Endothelial cell of umbilical vein (primary cell): ENCODE data around the gene UNC5B. TPM values are rescaled to one million over a fixed set of nuclear protein-coding genes. Genes with fewer than 3 reads are reported as not detected.

Experiments
- BruUV-seq: library from RNA; stranded (reverse); fragments of 400-500 nt; replicated peaks from 2 replicates; lab custom pipeline; 2021; lab: Mats Ljungman, UMichigan
- CTCF ChIA-PET: fragments of 300-600, 350-600 bp; sonication (Branson Sonifier 250); formaldehyde crosslinking; loops from one replicate; lab custom pipeline; 2021; ENCODE audit warnings: antibody characterized with exemption, inconsistent platforms; lab: Charles Lee
- POLR2A ChIA-PET: fragments of 300-600, 350-600 bp; sonication (Branson Sonifier 250); formaldehyde crosslinking; loops from one replicate; lab custom pipeline; 2021; ENCODE audit warnings: antibody characterized with exemption, inconsistent platforms; lab: Charles Lee
- DNase-seq: peaks from one replicate; pipeline ENCODE4 v3.0.0-alpha.2; 2011; ENCODE audit warnings: low read depth, low spot score
- FAIRE-seq: peaks from 2 replicates; lab custom pipeline; 2011; peaks lifted over from hg19 to GRCh38; lab: Jason Lieb, UNC
- H2AFZ ChIP-seq: 2 replicates; pipeline ENCODE4 v1.6.0; 2012; ENCODE audit warnings: low read depth, low read length, control low read depth, inconsistent platforms
- H3K27ac ChIP-seq: 2 replicates; pipeline ENCODE4 v1.5.1; 2011; ENCODE audit warnings: low read depth, mild to moderate bottlenecking, control low read depth, low read length, moderate library complexity; ENCODE audit not compliant: insufficient read depth
- H3K27me3 ChIP-seq, 2 experiments: 2 replicates each; pipeline versions ENCODE4 v1.6.0 to v1.6.1; 2011; ENCODE audit warnings: low read length in 2 of 2, mixed read lengths in 1 of 2; ENCODE audit not compliant: control insufficient read depth in 2 of 2, insufficient read depth in 2 of 2
- H3K36me3 ChIP-seq, 2 experiments: 2 replicates in 1 of 2; 3 replicates in 1 of 2; pipeline ENCODE4 v1.5.1; 2011; ENCODE audit warnings: low read length in 2 of 2, mild to moderate bottlenecking in 1 of 2, moderate library complexity in 1 of 2; ENCODE audit not compliant: control insufficient read depth in 2 of 2, insufficient read depth in 2 of 2; ENCODE audit errors: extremely low read depth in 1 of 2
- H3K4me1 ChIP-seq: 3 replicates; pipeline ENCODE4 v1.5.1; 2011; ENCODE audit warnings: mild to moderate bottlenecking, low read length; ENCODE audit not compliant: control insufficient read depth, insufficient read depth; ENCODE audit errors: extremely low read depth
- H3K4me2 ChIP-seq: 2 replicates; pipeline ENCODE4 v1.6.1; 2011; ENCODE audit warnings: low read length, control low read depth, mixed read lengths; ENCODE audit not compliant: insufficient read depth
- H3K4me3 ChIP-seq, 3 experiments: fragments of 200-600 bp in 1 of 3; sonication (generic), shearing (Covaris generic) in 1 of 3; replicated peaks in 1 of 3; 2 replicates each; pipeline ENCODE4 v1.5.1; 2011 to 2016; ENCODE audit warnings: control low read depth in 3 of 3, low read length in 3 of 3, mild to moderate bottlenecking in 2 of 3, inconsistent platforms in 1 of 3, low read depth in 1 of 3, moderate library complexity in 1 of 3; ENCODE audit not compliant: insufficient read depth in 1 of 3
- H3K79me2 ChIP-seq: 2 replicates; pipeline ENCODE4 v1.6.0; 2012; ENCODE audit warnings: low read length, inconsistent platforms; ENCODE audit not compliant: control insufficient read depth, insufficient read depth
- H3K9ac ChIP-seq: replicated peaks from 2 replicates; pipeline ENCODE3; 2011; ENCODE audit warnings: low read length, control low read depth; ENCODE audit not compliant: insufficient read depth; ENCODE audit errors: extremely low read depth
- H3K9me1 ChIP-seq: replicated peaks from 3 replicates; pipeline ENCODE4 v1.6.0; 2011; ENCODE audit warnings: mild to moderate bottlenecking, low read length; ENCODE audit not compliant: control insufficient read depth, insufficient read depth; ENCODE audit errors: extremely low read depth
- H3K9me3 ChIP-seq: replicated peaks from 2 replicates; pipeline ENCODE4 v1.5.1; 2012; ENCODE audit warnings: low read length, inconsistent platforms; ENCODE audit not compliant: control insufficient read depth, insufficient read depth
- H4K20me1 ChIP-seq: replicated peaks from 2 replicates; pipeline ENCODE3; 2011; ENCODE audit warnings: mild to moderate bottlenecking, low read length; ENCODE audit not compliant: control insufficient read depth, insufficient read depth; ENCODE audit errors: extremely low read depth
- CTCF ChIP-seq, 2 donors: IDR thresholded peaks; 1 replicate in 1 of 2; 2 replicates in 1 of 2; pipeline ENCODE4 v1.5.1; 2011; ENCODE audit warnings: low read length in 2 of 2, mild to moderate bottlenecking in 2 of 2, moderate library complexity in 2 of 2, control low read depth in 1 of 2, inconsistent platforms in 1 of 2, low read depth in 1 of 2; ENCODE audit not compliant: insufficient read depth in 1 of 2; ENCODE audit errors: extremely low read depth in 1 of 2
- EZH2 ChIP-seq: IDR thresholded peaks from 2 replicates; pipeline ENCODE4 v1.6.1; 2012; ENCODE audit warnings: borderline replicate concordance, low read depth, mild to moderate bottlenecking, moderate library complexity, low read length, inconsistent platforms; ENCODE audit not compliant: severe bottlenecking
- FOS ChIP-seq: IDR thresholded peaks from 2 replicates; pipeline ENCODE4 v1.6.1; 2011; ENCODE audit warnings: mild to moderate bottlenecking, low read length, moderate library complexity, borderline replicate concordance; ENCODE audit not compliant: insufficient read depth
- GATA2 ChIP-seq: IDR thresholded peaks from 2 replicates; pipeline ENCODE4 v1.7.0; 2011; ENCODE audit warnings: low read depth, mild to moderate bottlenecking, moderate library complexity, mixed read lengths, low read length; ENCODE audit not compliant: insufficient read length, insufficient read depth
- JUN ChIP-seq: IDR thresholded peaks from 2 replicates; pipeline ENCODE4 v1.6.1; 2011; ENCODE audit warnings: borderline replicate concordance, low read depth; ENCODE audit not compliant: insufficient read length, insufficient read depth
- MYC ChIP-seq: IDR thresholded peaks from one replicate; pipeline ENCODE4 v1.6.1; 2011; ENCODE audit warnings: mild to moderate bottlenecking, low read depth, low read length
- POLR2A ChIP-seq: IDR thresholded peaks from 2 replicates; pipeline ENCODE4 v1.6.1; 2012; ENCODE audit warnings: low read depth, mild to moderate bottlenecking, control low read depth, low read length
- POLR2AphosphoS5 ChIP-seq: IDR thresholded peaks from 2 replicates; pipeline ENCODE4 v1.6.1; 2012; ENCODE audit warnings: low read depth, mild to moderate bottlenecking, control low read depth, low read length, moderate library complexity; ENCODE audit not compliant: insufficient read depth
- dilution Hi-C: fragments of 300-500 bp; cut with MboI; formaldehyde crosslinking; loops from one replicate; pipeline ENCODE4 v1.15.0; 2019; ENCODE audit warnings: low sequenced_read_pairs; ENCODE audit not compliant: extremely low pct_ligation_motif_present
- intact Hi-C: fragments of 100-400 bp; cut with micrococcal nuclease; formaldehyde crosslinking; loops from one replicate; pipeline ENCODE4 v1.10.0; 2022
- polyA plus RNA-seq, 4 experiments: library from polyadenylated mRNA; depleted of rRNA in 3 of 4; stranded (reverse) in 3 of 4; unstranded in 1 of 4; fragments of >200 nt; gene quantifications; 2 replicates each; pipeline versions ENCODE4 v1.2.1 to v1.2.3, GENCODE V29; 2011 to 2012; ENCODE audit warnings: missing spikeins in 1 of 4
- total RNA-seq: library from RNA; stranded (reverse); gene quantifications from 2 replicates; pipeline ENCODE4 v1.2.3, GENCODE V29; 2021
- TF ChIP-seq, protein P1 (sequence below): IDR thresholded peaks from 2 replicates; pipeline ENCODE4 v1.6.1; 2011; ENCODE audit not compliant: insufficient read depth, insufficient read length

Gene UNC5B
- total and polyA plus RNA-seq, 2 donors (not counting 3 experiments of a cell fraction or from before 2014, with no cell fraction given), result 0.39 to 2.5 TPM

GRCh38 chr10:71193516-71193915, 18.9 kb upstream of the UNC5B start:
- no peak overlapping the region for H2AFZ ChIP-seq
- H3K9me1 ChIP-seq, result no peaks in the 10 kb centered on the region
- intact Hi-C loops, result no loop called here
- no peaks in the 10 kb centered on the region for H3K9me3 ChIP-seq
- H3K36me3 ChIP-seq, result no peaks in the 10 kb centered on the region
- dilution Hi-C loops, result no loop called here
- ChIA-PET POLR2A (no interaction called here), CTCF (interaction anchor here (1.4 kb wide), 1 partner anchor 11 kb away, joined by 4 read pairs; no protein-coding TSS in a partner anchor)
- H3K4me1 ChIP-seq, result no peaks in the 10 kb centered on the region
- H3K27me3 ChIP-seq, result peaks cover 4 to 6% of the 10 kb centered on the region in 2 experiments
- BruUV-seq, result no TSS peak
- FAIRE-seq (no peak), DNase-seq (no peak)
- no peaks in the 10 kb centered on the region for H4K20me1 ChIP-seq
- no peak overlapping the region for H3K9ac ChIP-seq
- no peak overlapping the region for H3K27ac ChIP-seq
- no peak overlapping the region for H3K4me3 ChIP-seq
- no peak for TF ChIP-seq POLR2A
- no peak for TF ChIP-seq EZH2
- no peaks in the 10 kb centered on the region for H3K79me2 ChIP-seq
- no peak overlapping the region for H3K4me2 ChIP-seq

GRCh38 chr10:71197955-71198354, 14.4 kb upstream of the UNC5B start:
- CTCF ChIA-PET, result no interaction called here
- H2AFZ ChIP-seq, result no peak overlapping the region
- dilution Hi-C loops, result no loop called here

More at GRCh38 chr10:71197955-71198354, 14.4 kb upstream of the UNC5B start:
- H3K9me1 ChIP-seq, result no peaks in the 10 kb centered on the region
- H3K9ac ChIP-seq, result no peak overlapping the region
- H3K79me2 ChIP-seq, result no peaks in the 10 kb centered on the region
- H3K4me1 ChIP-seq, result no peaks in the 10 kb centered on the region
- H3K27me3 ChIP-seq, result peaks cover 6 to 11% of the 10 kb centered on the region in 2 experiments
- DNase-seq (no peak), FAIRE-seq (no peak)
- no peaks in the 10 kb centered on the region for H3K9me3 ChIP-seq
- no peak overlapping the region for H3K4me2 ChIP-seq
- POLR2A ChIA-PET, result no interaction called here
- H4K20me1 ChIP-seq, result no peaks in the 10 kb centered on the region
- intact Hi-C loops, result no loop called here
- H3K36me3 ChIP-seq, result no peaks in the 10 kb centered on the region
- no peak overlapping the region for H3K4me3 ChIP-seq
- TF ChIP-seq FOS, result no peak
- TF ChIP-seq GATA2, result no peak
- no peak for TF ChIP-seq EZH2
- no peak for TF ChIP-seq POLR2A
- no peak for TF ChIP-seq JUN
- TF ChIP-seq CTCF (IDR thresholded peaks at IDR 0.05; ENCODE audit: extremely low read depth in 1 of 2, insufficient read depth in 1 of 2, low read depth in 1 of 2, low read length in 2 of 2), result no peak
- TF ChIP-seq POLR2AphosphoS5, result no peak
- no peak for TF ChIP-seq MYC
- TF ChIP-seq, protein P1, sequence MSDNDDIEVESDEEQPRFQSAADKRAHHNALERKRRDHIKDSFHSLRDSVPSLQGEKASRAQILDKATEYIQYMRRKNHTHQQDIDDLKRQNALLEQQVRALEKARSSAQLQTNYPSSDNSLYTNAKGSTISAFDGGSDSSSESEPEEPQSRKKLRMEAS, result no peak
- H3K27ac ChIP-seq, result no peak overlapping the region
- BruUV-seq, result no TSS peak
